Measurements from ENCODE around the gene NUDT17.

GRCh38 chr1:145843031-145843430 lies 2.4 kb upstream of the NUDT17 start:
- TF ChIP-seq CTCF (conservative IDR thresholded peaks at IDR 0.05 in 1 of 2, IDR thresholded peaks at IDR 0.05 in 1 of 2; ENCODE audit: extremely low read depth in 1 of 2, insufficient read depth in 1 of 2, low read depth in 1 of 2, low read length in 2 of 2) (no peak), EZH2 (IDR thresholded peaks at IDR 0.05; ENCODE audit: borderline replicate concordance, low read length) (no peak)

Data from mammary epithelial cell (primary cell).